Left renal cortex interstitium (tissue), 4 donors: ENCODE measurements around the gene GRM2. TPM values are rescaled to one million over a fixed set of nuclear protein-coding genes. Genes with fewer than 3 reads are reported as not detected.
A peak's percentile ranks its signal among the peaks of the same experiment; 100 is the strongest.

Source experiments
- DNase-seq, 4 donors: peaks; one replicate each; pipeline ENCODE4 v3.0.0-alpha.2; 2013; ENCODE audit warnings: low read depth in 4 of 4, low spot score in 2 of 4, missing footprints in 1 of 4
- polyA plus RNA-seq, 4 donors: library from polyadenylated mRNA; unstranded; fragments of 120-200 nt; gene quantifications; one replicate each; pipeline ENCODE4 v1.2.1, GENCODE V29; 2013; ENCODE audit not compliant: insufficient read length in 4 of 4

GRM2 gene
- polyA plus RNA-seq, 4 donors = 0.51 to 0.73 (median 0.59) TPM

GRCh38 chr3:51679777-51680176 is 27.1 kb upstream of the GRM2 start:
- no peak for DNase-seq

DNA sequence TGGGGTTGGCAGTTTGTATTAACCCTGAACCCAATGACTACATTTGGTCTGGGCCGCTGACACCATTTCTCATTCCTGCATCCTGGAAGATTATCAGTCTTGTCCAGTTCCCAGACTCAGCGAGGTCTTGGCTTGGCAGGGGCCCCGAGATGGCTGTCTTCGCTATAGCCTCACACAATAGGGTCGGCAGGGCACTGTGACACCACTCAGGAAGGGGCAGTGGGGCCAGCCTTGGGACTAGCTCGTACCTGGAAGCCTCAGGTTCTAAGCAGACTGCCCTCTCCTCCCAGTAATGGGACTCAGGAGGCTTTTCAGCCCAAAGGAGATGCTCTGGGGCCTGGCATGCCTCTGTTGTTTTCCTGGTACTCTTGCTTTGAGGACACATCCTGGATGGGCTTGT is 26.7 kb upstream of the GRM2 start:
- no peak for DNase-seq

- DNase-seq = no peak
Observed at GRCh38 chr3:51680663-51681230, 26.1 kb upstream of the GRM2 start.

DNA sequence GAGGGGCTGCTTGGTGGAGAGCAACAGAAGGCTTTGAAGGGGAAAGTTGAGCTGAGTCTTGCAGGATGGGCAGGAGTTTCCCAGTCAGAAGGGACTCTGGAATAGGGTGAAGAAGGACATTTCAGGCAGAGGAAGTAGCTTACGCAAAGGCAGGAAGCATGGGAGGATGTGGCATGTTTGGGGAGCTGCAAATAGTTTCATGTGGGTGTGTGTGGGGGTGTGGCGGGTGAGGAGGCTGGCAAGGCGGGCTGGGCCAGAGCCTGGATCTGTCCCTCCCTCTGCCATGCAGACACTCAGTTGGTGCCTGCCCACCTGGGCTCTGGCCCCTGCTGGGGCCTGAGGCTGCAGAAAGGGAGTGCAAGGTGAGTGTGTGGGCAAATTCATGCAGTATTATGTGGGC is 25.4 kb upstream of the GRM2 start:
- no peak for DNase-seq

DNA sequence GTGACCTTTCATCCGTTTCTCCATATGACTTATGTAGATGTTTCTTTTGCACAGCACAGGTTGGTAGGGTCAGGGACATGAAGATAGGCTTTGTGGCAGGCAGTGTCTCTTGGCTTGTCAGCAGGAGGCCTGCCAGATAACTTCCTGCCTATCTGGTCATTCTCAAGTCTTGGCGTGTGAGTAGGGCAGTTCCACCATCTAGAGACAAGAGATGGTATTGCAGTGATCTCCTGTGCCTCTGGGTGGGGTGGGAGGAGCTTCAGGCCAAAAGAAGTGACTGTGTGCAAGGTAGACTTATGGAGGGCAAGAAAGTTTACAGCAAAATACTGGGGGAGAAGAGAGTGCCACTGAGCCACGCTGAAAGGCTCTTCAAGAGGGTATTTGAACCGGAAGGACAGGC is 24.8 kb upstream of the GRM2 start:
- peak; percentile 31 to 68 (median 37) for DNase-seq

GRCh38 chr3:51682526-51682925 is 24.3 kb upstream of the GRM2 start:
- no peak for DNase-seq

DNA sequence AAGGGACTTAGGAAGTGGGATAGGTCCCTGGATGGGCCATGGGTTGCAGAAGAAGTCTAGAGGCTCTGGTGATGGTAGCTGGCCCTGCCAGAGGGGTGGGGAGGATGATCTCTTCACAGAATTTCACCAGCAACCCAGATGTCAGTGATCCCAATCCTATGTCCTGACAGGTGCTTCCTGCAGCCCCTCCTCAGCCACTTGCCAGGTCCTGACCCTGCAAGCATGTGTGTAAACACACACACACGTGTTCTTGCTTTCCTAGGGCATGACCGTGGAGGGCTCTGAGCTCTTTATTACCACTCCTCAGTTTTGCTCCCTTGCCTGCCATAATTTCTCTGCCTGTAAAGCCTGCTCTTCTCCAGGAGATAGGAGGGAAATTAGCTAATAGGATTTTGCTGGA is 23.3 kb upstream of the GRM2 start:
- DNase-seq = no peak

DNA sequence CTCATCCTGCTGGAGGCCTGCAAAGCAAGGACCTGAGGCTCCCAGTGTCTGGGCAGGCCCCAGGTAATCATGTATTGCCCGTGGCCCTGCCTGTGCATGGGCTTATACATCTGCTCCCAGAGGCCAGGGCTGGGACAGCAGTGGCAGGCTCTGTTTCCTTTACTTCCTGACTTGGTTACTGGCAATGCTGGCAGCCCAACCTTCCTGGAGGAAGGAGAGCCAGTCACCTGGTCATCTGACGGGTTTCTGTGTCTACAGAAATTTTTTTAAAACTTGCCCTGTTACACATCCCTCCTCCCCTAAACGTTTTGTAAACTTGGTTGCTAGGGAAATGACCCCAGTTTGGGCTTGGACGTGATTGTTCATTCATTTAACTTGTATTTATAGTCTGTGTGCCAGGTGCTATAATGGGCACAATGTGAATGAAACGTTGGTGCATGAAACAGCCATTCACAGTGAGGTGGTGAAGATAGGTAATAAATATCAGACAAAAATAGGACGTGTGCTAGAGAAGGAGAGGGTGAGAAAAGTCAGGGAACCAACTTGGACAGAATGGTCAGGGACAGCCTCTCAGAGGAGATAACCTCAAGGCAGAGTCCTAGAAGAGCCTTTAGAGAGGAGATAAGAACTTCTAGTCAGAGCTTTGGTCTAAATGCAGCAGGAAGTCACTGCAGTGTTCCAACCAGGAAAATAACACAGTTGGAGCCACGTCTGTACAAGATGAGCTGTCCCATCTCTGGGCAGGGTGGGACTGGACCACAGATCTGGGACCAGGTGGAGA is 21.7 kb upstream of the GRM2 start:
- DNase-seq = no peak

- no peak for DNase-seq
Observed at GRCh38 chr3:51686056-51686455, 20.8 kb upstream of the GRM2 start.

- no peak for DNase-seq
Observed at GRCh38 chr3:51686512-51687215, 20.2 kb upstream of the GRM2 start.

DNA sequence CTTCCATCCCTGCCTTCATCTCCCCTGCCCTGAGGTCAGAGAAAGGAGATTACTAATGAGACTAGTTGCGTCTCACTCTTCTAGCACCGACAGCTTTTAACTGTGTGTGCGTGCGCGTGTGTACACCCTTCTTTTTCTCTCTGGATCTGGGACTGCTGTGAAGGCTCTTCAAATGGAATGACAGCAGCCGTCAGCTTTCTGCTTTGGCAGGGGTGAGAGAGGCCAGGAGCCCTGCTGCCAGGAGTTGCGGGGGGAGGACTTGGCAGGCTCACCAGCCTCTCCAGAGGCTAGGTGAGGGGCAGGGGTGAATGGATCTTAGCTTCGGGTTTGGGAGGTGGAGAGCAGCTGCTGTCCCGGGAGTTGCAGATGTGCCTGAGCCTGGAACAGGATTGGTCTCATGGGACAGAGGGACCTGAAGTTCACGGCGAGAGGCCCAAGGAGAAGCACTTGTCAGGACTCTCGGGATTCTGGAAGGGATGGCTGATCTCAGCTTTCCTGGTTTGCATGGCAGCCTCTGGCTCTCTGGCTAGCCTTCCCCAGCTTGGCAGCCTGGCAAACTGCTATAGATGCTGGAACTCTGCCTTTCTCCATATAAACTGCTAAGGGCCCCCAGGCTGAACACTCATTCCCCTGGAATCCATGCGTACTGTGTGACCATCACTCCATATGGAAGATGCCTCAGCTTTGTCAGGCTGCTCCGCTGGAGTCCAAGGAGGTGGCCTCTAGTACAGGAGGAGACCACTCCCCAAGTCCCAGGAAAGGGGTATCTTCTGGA is 19.2 kb upstream of the GRM2 start:
- no peak for DNase-seq

DNA sequence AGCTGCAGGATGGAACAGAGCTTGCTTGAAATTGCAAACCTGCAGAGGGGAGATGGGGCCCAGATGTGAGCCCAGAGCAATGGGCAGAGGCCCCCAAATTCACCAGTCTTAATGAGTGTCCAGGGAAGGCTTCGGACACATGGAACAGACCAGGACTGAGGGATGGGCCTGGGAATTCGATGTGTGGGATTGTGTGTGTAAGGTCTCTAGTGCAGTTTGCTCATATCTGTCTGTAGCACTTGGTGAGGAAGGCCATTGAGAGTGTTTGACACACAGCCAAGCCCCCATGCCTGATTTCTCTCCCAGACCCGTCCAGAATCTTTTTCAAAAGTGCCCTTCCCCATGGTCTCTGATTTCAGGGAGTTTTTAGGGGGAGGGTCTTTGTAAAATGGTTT is 18.7 kb upstream of the GRM2 start:
- no peak for DNase-seq

DNA sequence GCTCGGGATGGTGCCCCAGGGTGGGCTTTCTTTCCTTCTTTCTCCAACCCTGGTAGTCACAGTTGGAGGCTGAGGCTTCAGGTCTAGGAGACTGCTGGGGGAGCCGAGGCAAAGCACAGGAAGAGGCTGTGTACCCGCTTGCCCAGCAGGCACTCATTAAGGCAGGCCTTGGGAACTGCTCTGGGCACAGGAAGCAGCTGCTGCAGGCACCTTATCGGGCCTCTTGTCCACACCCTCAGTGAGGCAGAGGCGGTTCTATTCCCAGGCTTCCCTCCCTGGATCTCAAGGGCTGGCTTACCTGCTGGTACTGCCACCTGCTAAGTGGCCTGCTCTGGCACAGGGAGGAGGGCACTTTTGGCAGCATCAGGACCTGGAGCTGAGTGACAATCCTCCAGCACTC is 15.8 kb upstream of the GRM2 start:
- no peak for DNase-seq

DNA sequence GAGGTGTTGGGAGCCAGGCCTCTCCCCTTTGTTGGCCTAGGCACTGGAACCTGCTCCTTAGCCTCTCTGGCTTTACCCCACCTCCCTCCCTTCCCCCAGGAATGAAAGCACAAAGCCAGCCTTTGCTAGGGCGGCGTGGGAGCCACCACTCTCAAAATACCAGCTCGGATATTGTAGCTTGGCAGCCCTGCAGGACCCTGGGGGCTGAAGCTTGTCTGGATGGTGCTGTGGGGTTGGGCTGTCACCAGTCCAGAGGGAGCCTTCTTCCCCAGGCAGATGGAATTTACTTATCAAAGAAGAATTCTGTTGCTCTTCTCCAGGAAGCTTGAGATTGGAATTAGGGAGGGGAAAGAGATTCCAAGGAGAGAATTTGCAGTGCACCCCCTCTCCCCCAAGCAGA is 14.9 kb upstream of the GRM2 start:
- DNase-seq = no peak

DNA sequence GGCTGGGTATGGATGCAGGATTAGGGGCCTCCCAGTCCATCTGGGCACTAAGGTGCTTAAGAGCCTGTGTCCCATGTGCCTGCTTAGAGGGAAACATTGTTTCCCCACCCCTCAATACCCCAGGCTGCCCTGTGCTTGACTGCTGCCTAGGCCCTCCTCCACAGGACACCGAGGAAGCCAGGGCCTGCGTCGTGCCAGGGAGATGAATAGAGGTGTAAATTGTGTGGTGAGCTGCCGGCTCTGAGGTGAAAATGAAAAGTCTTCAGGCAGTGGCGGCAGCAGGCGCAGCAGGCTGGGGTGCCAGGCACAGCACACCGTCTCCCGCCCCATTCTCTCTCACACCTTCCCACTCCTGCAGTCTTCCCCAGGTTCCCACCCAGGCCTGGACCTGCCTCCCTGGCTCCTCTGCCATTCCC is 13.9 kb upstream of the GRM2 start:
- DNase-seq = no peak

DNA sequence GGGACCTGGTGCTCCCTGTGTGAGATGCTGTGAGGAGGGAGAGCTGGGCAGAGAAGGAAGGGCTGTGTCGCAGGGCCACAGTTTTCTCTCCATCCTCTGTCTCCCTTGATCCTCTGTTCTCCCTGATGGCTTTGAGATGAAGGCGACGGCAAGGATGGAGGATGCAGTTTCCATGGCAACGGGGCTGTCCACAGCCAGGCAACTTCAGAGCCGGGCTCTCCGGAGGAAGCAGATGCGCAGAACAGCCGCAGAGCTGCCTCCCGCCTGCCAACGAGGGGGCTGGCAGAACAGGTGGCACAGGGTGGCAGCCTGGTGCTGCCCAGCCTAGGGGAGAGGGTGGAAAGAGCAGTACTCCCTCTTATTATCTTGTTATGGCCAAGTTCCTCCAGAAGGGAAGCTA is 9.9 kb upstream of the GRM2 start:
- DNase-seq = no peak

DNA sequence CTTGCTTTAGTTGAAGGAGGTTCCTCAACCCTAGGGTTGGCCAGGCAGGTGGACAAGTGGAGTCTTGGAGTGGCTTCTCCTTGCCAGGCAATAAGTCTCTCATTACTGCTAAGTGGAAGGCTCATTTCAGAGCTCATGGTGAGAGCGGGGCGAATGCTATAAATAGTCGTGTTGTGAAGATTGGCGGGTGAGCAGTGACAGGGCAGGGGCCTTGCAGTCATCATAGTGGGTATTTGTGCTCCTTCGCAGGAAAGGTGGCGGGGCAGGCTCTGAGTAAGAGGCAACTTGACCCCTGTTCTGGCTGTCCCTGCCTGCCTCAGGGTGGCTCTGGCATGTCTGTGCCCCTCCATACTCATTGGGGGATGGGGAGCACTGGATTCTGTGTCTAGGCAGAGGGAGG is 8.7 kb upstream of the GRM2 start:
- DNase-seq = no peak

DNA sequence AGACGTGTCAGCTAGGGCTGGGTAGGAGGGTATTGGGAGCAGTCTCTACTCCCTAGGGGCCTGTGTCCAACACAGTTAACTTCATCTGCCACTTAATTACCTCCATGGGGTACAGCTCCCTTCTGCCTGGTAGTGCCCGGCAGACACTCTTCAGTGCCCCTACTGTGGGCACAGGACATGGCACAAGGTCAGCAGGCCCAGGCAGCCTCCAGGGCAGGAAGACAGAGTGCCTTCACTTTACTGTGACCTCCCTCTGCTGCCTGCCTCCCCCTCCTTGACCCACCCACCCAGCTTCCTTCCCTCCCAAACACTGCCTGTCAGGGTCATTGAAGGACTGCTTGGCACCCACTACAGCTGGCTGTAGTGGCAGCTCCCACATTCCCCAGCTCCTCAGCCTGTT is 6.5 kb upstream of the GRM2 start:
- no peak for DNase-seq

DNA sequence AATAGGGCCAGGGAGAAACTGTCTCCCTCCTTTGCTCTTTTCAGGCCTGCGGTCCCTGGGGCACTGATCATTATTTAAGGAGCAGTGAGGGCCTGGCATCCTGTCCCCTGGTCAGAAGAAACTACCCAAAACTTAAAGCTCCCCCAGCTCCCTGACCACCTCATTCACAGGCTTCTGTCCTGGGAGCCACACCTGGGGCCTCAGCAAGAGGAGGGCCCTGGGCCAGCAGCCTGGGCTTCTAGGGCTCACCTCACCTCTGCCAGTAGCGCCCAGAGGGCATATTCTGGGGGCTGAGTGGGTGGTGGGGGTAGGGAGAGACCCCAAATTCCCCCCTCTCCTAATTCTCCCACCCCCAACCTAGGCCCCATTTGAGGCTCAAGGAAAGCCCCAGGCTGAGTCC is 4.7 kb upstream of the GRM2 start:
- DNase-seq = no peak

- no peak for DNase-seq
Observed at GRCh38 chr3:51703068-51703760, 3.7 kb upstream of the GRM2 start.
